ENCODE data around the gene ARHGAP31.
A peak's percentile ranks its signal among the peaks of the same experiment; 100 is the strongest.

The ARHGAP31 gene

DNA sequence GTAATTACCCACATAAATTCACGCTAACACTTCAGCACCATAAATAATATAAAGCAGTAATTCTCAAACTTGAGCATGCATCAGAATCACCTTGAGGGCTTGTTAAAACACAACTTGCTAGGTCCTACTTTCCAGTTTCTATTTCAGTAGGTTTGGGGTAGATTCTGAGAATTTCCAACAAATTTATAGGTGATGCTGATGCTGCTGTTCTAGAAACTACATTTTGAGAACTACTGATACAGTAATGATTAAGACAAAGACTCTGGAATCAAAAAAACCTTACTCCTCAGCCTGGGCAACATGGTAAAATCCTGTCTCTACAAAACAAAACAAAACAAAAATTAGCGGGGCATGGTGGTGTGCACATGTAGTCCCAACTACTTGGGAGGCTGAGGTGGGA lies 150.4 kb downstream of the ARHGAP31 start:
- TF ChIP-seq, protein P1, sequence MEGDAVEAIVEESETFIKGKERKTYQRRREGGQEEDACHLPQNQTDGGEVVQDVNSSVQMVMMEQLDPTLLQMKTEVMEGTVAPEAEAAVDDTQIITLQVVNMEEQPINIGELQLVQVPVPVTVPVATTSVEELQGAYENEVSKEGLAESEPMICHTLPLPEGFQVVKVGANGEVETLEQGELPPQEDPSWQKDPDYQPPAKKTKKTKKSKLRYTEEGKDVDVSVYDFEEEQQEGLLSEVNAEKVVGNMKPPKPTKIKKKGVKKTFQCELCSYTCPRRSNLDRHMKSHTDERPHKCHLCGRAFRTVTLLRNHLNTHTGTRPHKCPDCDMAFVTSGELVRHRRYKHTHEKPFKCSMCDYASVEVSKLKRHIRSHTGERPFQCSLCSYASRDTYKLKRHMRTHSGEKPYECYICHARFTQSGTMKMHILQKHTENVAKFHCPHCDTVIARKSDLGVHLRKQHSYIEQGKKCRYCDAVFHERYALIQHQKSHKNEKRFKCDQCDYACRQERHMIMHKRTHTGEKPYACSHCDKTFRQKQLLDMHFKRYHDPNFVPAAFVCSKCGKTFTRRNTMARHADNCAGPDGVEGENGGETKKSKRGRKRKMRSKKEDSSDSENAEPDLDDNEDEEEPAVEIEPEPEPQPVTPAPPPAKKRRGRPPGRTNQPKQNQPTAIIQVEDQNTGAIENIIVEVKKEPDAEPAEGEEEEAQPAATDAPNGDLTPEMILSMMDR (IDR thresholded peaks at IDR 0.05; ENCODE audit: extremely low read depth, missing control alignments): no peak

DNA sequence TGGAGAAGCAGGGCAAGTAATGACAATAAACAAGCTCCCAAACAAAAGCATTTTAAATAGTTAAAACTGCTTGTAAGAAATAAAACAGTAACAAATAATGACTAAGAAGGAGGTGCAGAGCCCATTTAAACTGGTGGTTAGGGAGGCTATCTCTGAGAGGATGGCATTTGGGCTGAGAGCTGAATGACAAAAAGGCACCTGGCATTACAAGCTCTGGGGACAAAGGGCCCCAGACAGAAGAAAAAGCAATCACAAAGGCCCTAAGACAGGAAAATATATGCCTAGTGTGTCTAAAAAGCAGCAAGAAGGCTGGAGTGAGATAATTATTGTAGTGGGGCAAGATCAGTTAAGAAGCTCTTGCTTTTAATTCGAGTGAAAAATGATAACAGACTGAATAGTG lies 159.6 kb downstream of the ARHGAP31 start:
- TF ChIP-seq, protein P1 (IDR thresholded peaks at IDR 0.05; ENCODE audit: extremely low read depth, missing control alignments): no peak
- no peak for DNase-seq (ENCODE audit: low spot score)

More for the DNA sequence above, 150.4 kb downstream of the ARHGAP31 start:
- DNase-seq (ENCODE audit: low spot score): no peak

DNA sequence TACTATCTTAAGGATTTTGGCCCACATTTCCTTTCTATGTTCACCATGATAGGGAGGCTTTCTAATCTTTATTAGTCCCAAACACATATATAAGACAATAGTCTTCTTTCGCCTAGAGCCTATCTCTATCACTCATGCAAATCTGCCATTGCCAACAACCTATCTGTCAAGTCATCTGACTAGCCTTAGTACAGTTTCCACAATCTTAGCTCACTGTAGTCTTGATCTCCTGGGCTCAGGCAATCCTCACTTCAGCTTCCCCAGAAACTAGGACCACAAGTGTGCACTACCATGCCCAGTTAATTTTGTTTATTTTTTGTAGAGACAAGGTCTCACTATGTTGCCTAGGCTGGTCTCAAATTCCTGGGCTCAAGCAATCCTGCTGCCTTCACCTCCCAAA lies 162.3 kb downstream of the ARHGAP31 start:
- TF ChIP-seq, protein P1 (IDR thresholded peaks at IDR 0.05; ENCODE audit: extremely low read depth, missing control alignments): no peak

GRCh38 chr3:119457246-119457645 lies 163.1 kb downstream of the ARHGAP31 start:
- no peak for DNase-seq (ENCODE audit: low spot score)
- TF ChIP-seq, protein P1 (IDR thresholded peaks at IDR 0.05; ENCODE audit: extremely low read depth, missing control alignments): no peak

More for the DNA sequence above, 162.3 kb downstream of the ARHGAP31 start:
- no peak for DNase-seq (ENCODE audit: low spot score)

GRCh38 chr3:119463171-119464169 lies 169.3 kb downstream of the ARHGAP31 start, which contains the start of gene TMEM39A:
Gene TMEM39A (minus strand): TSS chr3:119463615. CDS start chr3:119462074, 1,541 bp downstream.
- TF ChIP-seq, protein P1 (IDR thresholded peaks at IDR 0.05; ENCODE audit: extremely low read depth, missing control alignments): no peak
- peak; percentile 97 for DNase-seq (ENCODE audit: low spot score)

- peak; percentile 9 for DNase-seq (ENCODE audit: low spot score)
- TF ChIP-seq, protein P1 (IDR thresholded peaks at IDR 0.05; ENCODE audit: extremely low read depth, missing control alignments): no peak
Observed at GRCh38 chr3:119468041-119468440, 173.9 kb downstream of the ARHGAP31 start.

All from GM20000 (cell line).